ENCODE results near the gene WDR87.
"Not testable (repeated sequence)": the region's sequence is repeated elsewhere in the genome, so short reads cannot be mapped to it uniquely, and the experiment has no call there.

Gene WDR87

GRCh38 chr19:37877147-37877546 is 29.2 kb downstream of the WDR87 start:
- no peak for DNase-seq (ENCODE audit: low read depth)

GRCh38 chr19:37876032-37876431 is 30.4 kb downstream of the WDR87 start:
- no peak for DNase-seq (ENCODE audit: low read depth)

GRCh38 chr19:37874784-37875183 is 31.6 kb downstream of the WDR87 start:
- DNase-seq (ENCODE audit: low read depth) = no peak

GRCh38 chr19:37872383-37872782 is 34.0 kb downstream of the WDR87 start:
- no peak for DNase-seq (ENCODE audit: low read depth)

- DNase-seq (ENCODE audit: low read depth) = no peak
Observed at GRCh38 chr19:37869766-37870340, 36.5 kb downstream of the WDR87 start.

GRCh38 chr19:37867831-37868230 is 38.6 kb downstream of the WDR87 start:
- DNase-seq (ENCODE audit: low read depth) = no peak

GRCh38 chr19:37865930-37866329 is 40.5 kb downstream of the WDR87 start:
- not testable (repeated sequence) for DNase-seq (ENCODE audit: low read depth)

- no peak for DNase-seq (ENCODE audit: low read depth)
Observed at GRCh38 chr19:37864501-37864900, 41.9 kb downstream of the WDR87 start.

GRCh38 chr19:37855098-37855497 is 51.3 kb downstream of the WDR87 start:
- DNase-seq (ENCODE audit: low read depth) = peak; percentile 14

GRCh38 chr19:37845932-37846331 is 60.5 kb downstream of the WDR87 start:
- no peak for DNase-seq (ENCODE audit: low read depth)
